GM18511 (cell line): ENCODE measurements around the gene SPNS1.
"Not testable (repeated sequence)": the region's sequence is repeated elsewhere in the genome, so short reads cannot be mapped to it uniquely, and the experiment has no call there.

ENCODE experiments used
- ATAC-seq: cut with Tn5 transposase; IDR thresholded peaks from one replicate; pipeline ENCODE4 v1.9.1; 2021; ENCODE audit warnings: mild to moderate bottlenecking, moderate library complexity; ENCODE audit not compliant: unreplicated experiment

The SPNS1 gene

GRCh38 chr16:28989363-28989762, 14.8 kb downstream of the SPNS1 start:
- ATAC-seq = no peak

- no peak for ATAC-seq
Observed at GRCh38 chr16:28990375-28991040, 15.9 kb downstream of the SPNS1 start.

GRCh38 chr16:28991687-28992086, 17.1 kb downstream of the SPNS1 start:
- no peak for ATAC-seq

- ATAC-seq = no peak
Observed at GRCh38 chr16:28992496-28992895, 17.9 kb downstream of the SPNS1 start.

- ATAC-seq = no peak
Observed at GRCh38 chr16:28998837-28999236, 24.3 kb downstream of the SPNS1 start.

GRCh38 chr16:28999577-28999976, 25.0 kb downstream of the SPNS1 start:
- no peak for ATAC-seq

- ATAC-seq = no peak
Observed at GRCh38 chr16:29000019-29000418, 25.4 kb downstream of the SPNS1 start.

- ATAC-seq = not testable (repeated sequence)
Observed at GRCh38 chr16:29004496-29005139, 30.0 kb downstream of the SPNS1 start.

GRCh38 chr16:29007730-29008593, 33.4 kb downstream of the SPNS1 start:
- no peak for ATAC-seq

GRCh38 chr16:29009050-29009837, 34.7 kb downstream of the SPNS1 start:
- no peak for ATAC-seq

GRCh38 chr16:29009838-29010166, 35.2 kb downstream of the SPNS1 start:
- ATAC-seq = no peak

- ATAC-seq = no peak
Observed at GRCh38 chr16:29011112-29011511, 36.5 kb downstream of the SPNS1 start.

- ATAC-seq = no peak
Observed at GRCh38 chr16:29011851-29012250, 37.3 kb downstream of the SPNS1 start.

GRCh38 chr16:29012913-29013553, 38.5 kb downstream of the SPNS1 start:
- no peak for ATAC-seq

- ATAC-seq = no peak
Observed at GRCh38 chr16:29014561-29015069, 40.0 kb downstream of the SPNS1 start.

GRCh38 chr16:29022196-29022595, 47.6 kb downstream of the SPNS1 start:
- ATAC-seq = no peak

GRCh38 chr16:29023279-29024277, 49.0 kb downstream of the SPNS1 start:
- ATAC-seq = no peak

- ATAC-seq = no peak
Observed at GRCh38 chr16:29024278-29024677, 49.7 kb downstream of the SPNS1 start.

GRCh38 chr16:29025218-29025617, 50.6 kb downstream of the SPNS1 start:
- ATAC-seq = no peak
